ENCODE measurements around the gene MOCOS. TPM values are rescaled to one million over a fixed set of nuclear protein-coding genes. Genes with fewer than 3 reads are reported as not detected.
A peak's percentile ranks its signal among the peaks of the same experiment; 100 is the strongest.

MOCOS gene
- total and polyA plus RNA-seq, 4 donors, result 1.9 to 27.0 (median 17.0) TPM

GRCh38 chr18:36314098-36314497 is 126.8 kb downstream of the MOCOS start (continued):
- TF ChIP-seq ATF3 (IDR thresholded peaks at IDR 0.05) (no peak), SP1 (IDR thresholded peaks at IDR 0.05) (no peak), HNF4A (conservative IDR thresholded peaks at IDR 0.05) (no peak), EGR1 (IDR thresholded peaks at IDR 0.05; ENCODE audit: low read depth in 2 of 2) (no peak), FOXA1 (IDR thresholded peaks at IDR 0.05) (no peak), RAD21 (IDR thresholded peaks at IDR 0.05) (no peak), TAF1 (conservative IDR thresholded peaks at IDR 0.05) (no peak), JUND (IDR thresholded peaks at IDR 0.05) (no peak), REST (IDR thresholded peaks at IDR 0.05) (no peak)

GRCh38 chr18:36314754-36315153 is 127.5 kb downstream of the MOCOS start:
- Histone ChIP-seq H3K4me1 (ENCODE audit: control insufficient read depth in 4 of 4, insufficient read depth in 4 of 4, low read length in 3 of 4) (no peaks in the 10 kb centered on the region), H3K9ac (ENCODE audit: low read depth in 1 of 2, low read length in 2 of 2) (no peak overlapping the region), H3K27me3 (ENCODE audit: control insufficient read depth in 4 of 4, insufficient read depth in 4 of 4, low read length in 3 of 4) (no peaks in the 10 kb centered on the region), H3K27ac (ENCODE audit: low read depth in 1 of 2, low read length in 2 of 2) (no peak overlapping the region), H3K9me3 (ENCODE audit: control insufficient read depth in 4 of 4, low read length in 3 of 4) (no peaks in the 10 kb centered on the region), H3K4me3 (ENCODE audit: low read depth in 1 of 3, low read length in 3 of 3) (no peak overlapping the region), H3K36me3 (ENCODE audit: control insufficient read depth in 4 of 4, insufficient read depth in 3 of 4, low read depth in 1 of 4, low read length in 3 of 4) (no peaks in the 10 kb centered on the region)
- DNase-seq (ENCODE audit: low spot score), result no peak
- TF ChIP-seq NR2F2 (IDR thresholded peaks at IDR 0.05) (peak; percentile 53), SP1 (IDR thresholded peaks at IDR 0.05) (peak; percentile 18), TAF1 (conservative IDR thresholded peaks at IDR 0.05) (no peak)
- WGBS, result 67% methylated on average over 4 of the region's 4 CpGs

GRCh38 chr18:36315736-36316135 is 128.4 kb downstream of the MOCOS start:
- DNase-seq (ENCODE audit: low spot score), result no peak
- no peaks in the 10 kb centered on the region for H3K27me3 ChIP-seq (ENCODE audit: control insufficient read depth in 4 of 4, insufficient read depth in 4 of 4, low read length in 3 of 4)
- no peaks in the 10 kb centered on the region for H3K4me1 ChIP-seq (ENCODE audit: control insufficient read depth in 4 of 4, insufficient read depth in 4 of 4, low read length in 3 of 4)
- no peak overlapping the region for H3K9ac ChIP-seq (ENCODE audit: low read depth in 1 of 2, low read length in 2 of 2)
- no peak overlapping the region for H3K4me3 ChIP-seq (ENCODE audit: low read depth in 1 of 3, low read length in 3 of 3)
- H3K9me3 ChIP-seq (ENCODE audit: control insufficient read depth in 4 of 4, low read length in 3 of 4), result no peaks in the 10 kb centered on the region
- whole genome bisulfite sequencing, result 91% methylated on average over 10 of the region's 10 CpGs
- H3K27ac ChIP-seq (ENCODE audit: low read depth in 1 of 2, low read length in 2 of 2), result no peak overlapping the region
- no peak for TF ChIP-seq EGR1 (IDR thresholded peaks at IDR 0.05; ENCODE audit: low read depth in 2 of 2)
- H3K36me3 ChIP-seq (ENCODE audit: control insufficient read depth in 4 of 4, insufficient read depth in 3 of 4, low read depth in 1 of 4, low read length in 3 of 4), result no peaks in the 10 kb centered on the region

- Histone ChIP-seq H3K36me3 (ENCODE audit: control insufficient read depth in 4 of 4, insufficient read depth in 3 of 4, low read depth in 1 of 4, low read length in 3 of 4) (no peaks in the 10 kb centered on the region), H3K4me1 (ENCODE audit: control insufficient read depth in 4 of 4, insufficient read depth in 4 of 4, low read length in 3 of 4) (no peaks in the 10 kb centered on the region), H3K9me3 (ENCODE audit: control insufficient read depth in 4 of 4, low read length in 3 of 4) (no peaks in the 10 kb centered on the region), H3K9ac (ENCODE audit: low read depth in 1 of 2, low read length in 2 of 2) (no peak overlapping the region), H3K27ac (ENCODE audit: low read depth in 1 of 2, low read length in 2 of 2) (no peak overlapping the region), H3K4me3 (ENCODE audit: low read depth in 1 of 3, low read length in 3 of 3) (no peak overlapping the region), H3K27me3 (ENCODE audit: control insufficient read depth in 4 of 4, insufficient read depth in 4 of 4, low read length in 3 of 4) (no peaks in the 10 kb centered on the region)
- DNase-seq (ENCODE audit: low spot score), result no peak
- TF ChIP-seq FOXA2 (IDR thresholded peaks at IDR 0.05) (no peak), REST (IDR thresholded peaks at IDR 0.05) (no peak), CTCF (IDR thresholded peaks at IDR 0.05; ENCODE audit: low read depth, low read length, missing input control) (no peak), HNF4A (conservative IDR thresholded peaks at IDR 0.05) (no peak), TAF1 (conservative IDR thresholded peaks at IDR 0.05) (no peak), ATF3 (IDR thresholded peaks at IDR 0.05) (no peak), NR2F2 (IDR thresholded peaks at IDR 0.05) (no peak), FOXA1 (IDR thresholded peaks at IDR 0.05) (no peak), YY1 (IDR thresholded peaks at IDR 0.05) (no peak), EGR1 (IDR thresholded peaks at IDR 0.05; ENCODE audit: low read depth in 2 of 2) (no peak), JUND (IDR thresholded peaks at IDR 0.05) (no peak)
- WGBS, result 97% methylated on average over 2 of the region's 2 CpGs
These were observed 128.9 kb downstream of the MOCOS start for GRCh38 chr18:36316246-36316645.

All from liver (tissue), 9 donors.